ENCODE results near the gene HRCT1.
"Not testable (repeated sequence)": the region's sequence is repeated elsewhere in the genome, so short reads cannot be mapped to it uniquely, and the experiment has no call there.

The HRCT1 gene

DNA sequence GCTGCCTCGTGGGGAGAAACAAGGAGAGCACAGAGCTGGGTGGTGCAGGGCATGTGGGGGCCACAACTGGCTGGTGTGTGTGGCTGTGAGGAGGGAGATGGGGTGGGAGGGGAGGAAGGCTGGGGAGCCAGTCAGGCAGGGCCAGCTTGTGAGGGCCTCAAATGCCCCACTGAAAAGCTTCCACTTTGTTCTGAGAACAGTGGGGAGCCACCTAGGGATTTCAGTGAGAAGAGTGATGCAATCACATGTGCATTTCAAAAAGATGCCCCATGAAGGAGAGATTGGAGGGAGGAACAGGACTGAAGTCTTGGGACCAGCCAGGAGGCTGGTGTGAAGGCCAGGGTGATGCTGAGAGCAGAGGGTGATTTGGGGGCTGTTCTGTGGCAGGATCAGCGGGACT lies 37.1 kb upstream of the HRCT1 start:
- H3K4me3 ChIP-seq (ENCODE audit: low read length), result no peak overlapping the region
- H3K36me3 ChIP-seq (ENCODE audit: insufficient read depth, low read length), result no peaks in the 10 kb centered on the region
- H3K27me3 ChIP-seq (ENCODE audit: control insufficient read depth, insufficient read depth, low read length), result peaks cover 7% of the 10 kb centered on the region
- no peaks in the 10 kb centered on the region for H3K9me3 ChIP-seq (replicated peaks; ENCODE audit: low read length)
- H3K4me1 ChIP-seq (ENCODE audit: control insufficient read depth, insufficient read depth, low read length), result no peaks in the 10 kb centered on the region
- no peak overlapping the region for H3K9ac ChIP-seq (ENCODE audit: low read depth, low read length)
- H3K4me2 ChIP-seq (ENCODE audit: low read length), result no peak overlapping the region

- Histone ChIP-seq H3K4me2 (ENCODE audit: low read length) (no peak overlapping the region), H3K36me3 (ENCODE audit: insufficient read depth, low read length) (no peaks in the 10 kb centered on the region), H3K4me3 (ENCODE audit: low read length) (no peak overlapping the region), H3K4me1 (ENCODE audit: control insufficient read depth, insufficient read depth, low read length) (no peaks in the 10 kb centered on the region), H3K9ac (ENCODE audit: low read depth, low read length) (no peak overlapping the region), H3K27me3 (ENCODE audit: control insufficient read depth, insufficient read depth, low read length) (no peaks in the 10 kb centered on the region), H3K9me3 (replicated peaks; ENCODE audit: low read length) (no peaks in the 10 kb centered on the region)
Observed at GRCh38 chr9:35869621-35870216, 36.3 kb upstream of the HRCT1 start.

DNA sequence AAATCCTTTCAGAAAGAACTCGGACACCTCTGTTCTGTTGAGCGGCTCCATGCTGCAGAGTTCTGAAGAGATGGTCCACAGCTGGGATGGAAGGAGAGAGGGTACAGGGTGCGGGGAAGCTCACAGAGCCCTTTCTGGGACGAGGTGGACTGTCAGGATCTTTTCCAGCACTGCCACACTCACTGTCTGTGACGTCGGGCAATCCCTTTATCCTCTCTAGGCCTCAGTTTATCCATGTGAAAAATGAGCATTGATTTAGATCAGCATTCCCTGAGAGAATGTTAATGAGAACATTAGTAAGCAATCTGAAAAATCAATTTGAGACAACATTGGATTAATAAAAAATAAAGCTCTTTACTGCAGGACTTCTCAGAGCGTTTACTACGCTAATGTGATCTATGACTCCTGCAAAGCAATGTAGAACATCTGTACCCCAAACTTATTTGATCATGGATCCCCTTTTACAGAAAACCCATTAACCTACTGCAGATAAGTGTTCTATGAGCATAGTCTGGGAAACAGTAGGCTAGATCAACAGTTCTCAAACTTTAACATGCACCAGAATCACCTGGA lies 35.6 kb upstream of the HRCT1 start, which contains the start of gene OR13J1:
Gene OR13J1, minus strand, starts transcription at position 51 of the 573 bp plus-strand sequence. Its CDS starts 0 bp downstream, at position 51.
- Histone ChIP-seq H3K27me3 (ENCODE audit: control insufficient read depth, insufficient read depth, low read length) (no peaks in the 10 kb centered on the region), H3K36me3 (ENCODE audit: insufficient read depth, low read length) (no peaks in the 10 kb centered on the region)

GRCh38 chr9:35871545-35871944 lies 34.5 kb upstream of the HRCT1 start:
- Histone ChIP-seq H3K9me3 (replicated peaks; ENCODE audit: low read length) (no peaks in the 10 kb centered on the region), H3K9ac (ENCODE audit: low read depth, low read length) (no peak overlapping the region), H3K36me3 (ENCODE audit: insufficient read depth, low read length) (no peaks in the 10 kb centered on the region), H3K4me2 (ENCODE audit: low read length) (no peak overlapping the region), H3K4me3 (ENCODE audit: low read length) (no peak overlapping the region), H3K27me3 (ENCODE audit: control insufficient read depth, insufficient read depth, low read length) (peaks cover 3% of the 10 kb centered on the region), H3K4me1 (ENCODE audit: control insufficient read depth, insufficient read depth, low read length) (no peaks in the 10 kb centered on the region)

More for the DNA sequence above, 35.6 kb upstream of the HRCT1 start, which contains the start of gene OR13J1:
- Histone ChIP-seq H3K4me2 (ENCODE audit: low read length) (no peak within 1 kb of the TSS), H3K9me3 (replicated peaks; ENCODE audit: low read length) (no peaks in the 10 kb centered on the region), H3K9ac (ENCODE audit: low read depth, low read length) (no peak within 1 kb of the TSS), H3K4me3 (ENCODE audit: low read length) (no peak within 1 kb of the TSS), H3K4me1 (ENCODE audit: control insufficient read depth, insufficient read depth, low read length) (no peaks in the 10 kb centered on the region)

GRCh38 chr9:35872505-35872904 lies 33.5 kb upstream of the HRCT1 start:
- peaks cover 3% of the 10 kb centered on the region for H3K27me3 ChIP-seq (ENCODE audit: control insufficient read depth, insufficient read depth, low read length)
- H3K9ac ChIP-seq (ENCODE audit: low read depth, low read length), result no peak overlapping the region
- H3K36me3 ChIP-seq (ENCODE audit: insufficient read depth, low read length), result no peaks in the 10 kb centered on the region
- H3K9me3 ChIP-seq (replicated peaks; ENCODE audit: low read length), result peaks cover 6% of the 10 kb centered on the region
- H3K4me2 ChIP-seq (ENCODE audit: low read length), result no peak overlapping the region
- H3K4me1 ChIP-seq (ENCODE audit: control insufficient read depth, insufficient read depth, low read length), result no peaks in the 10 kb centered on the region
- H3K4me3 ChIP-seq (ENCODE audit: low read length), result no peak overlapping the region

GRCh38 chr9:35882263-35882848 lies 23.6 kb upstream of the HRCT1 start:
- no peaks in the 10 kb centered on the region for H3K27me3 ChIP-seq (ENCODE audit: control insufficient read depth, insufficient read depth, low read length)
- no peak overlapping the region for H3K9ac ChIP-seq (ENCODE audit: low read depth, low read length)
- H3K4me2 ChIP-seq (ENCODE audit: low read length), result no peak overlapping the region
- no peak overlapping the region for H3K4me3 ChIP-seq (ENCODE audit: low read length)
- no peaks in the 10 kb centered on the region for H3K36me3 ChIP-seq (ENCODE audit: insufficient read depth, low read length)
- H3K9me3 ChIP-seq (replicated peaks; ENCODE audit: low read length), result peaks cover 2% of the 10 kb centered on the region
- H3K4me1 ChIP-seq (ENCODE audit: control insufficient read depth, insufficient read depth, low read length), result no peaks in the 10 kb centered on the region

GRCh38 chr9:35882996-35883395 lies 23.0 kb upstream of the HRCT1 start:
- H3K36me3 ChIP-seq (ENCODE audit: insufficient read depth, low read length), result no peaks in the 10 kb centered on the region
- no peaks in the 10 kb centered on the region for H3K9me3 ChIP-seq (replicated peaks; ENCODE audit: low read length)

DNA sequence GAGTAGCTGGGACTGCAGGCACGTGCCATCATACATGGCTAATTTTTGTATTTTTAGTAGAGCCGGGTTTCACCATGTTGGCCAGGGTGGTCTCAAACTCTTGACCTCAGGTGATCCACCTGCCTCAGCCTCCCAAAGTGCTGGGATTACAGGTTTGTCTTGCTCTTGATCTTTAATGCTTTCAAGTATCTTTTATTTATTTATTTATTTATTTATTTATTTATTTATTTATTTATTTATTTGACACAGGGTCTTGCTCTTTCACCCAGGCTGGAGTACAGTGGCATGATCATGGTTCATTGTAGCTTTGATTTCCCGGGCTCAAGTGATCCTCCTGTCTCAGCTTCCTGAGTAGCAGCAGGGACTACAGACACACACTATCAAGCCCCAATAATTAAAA lies 21.1 kb upstream of the HRCT1 start:
- not testable (repeated sequence) for H3K4me2 ChIP-seq (ENCODE audit: low read length); H3K9ac ChIP-seq (ENCODE audit: low read depth, low read length)

More at GRCh38 chr9:35882996-35883395, 23.0 kb upstream of the HRCT1 start:
- H3K27me3 ChIP-seq (ENCODE audit: control insufficient read depth, insufficient read depth, low read length), result no peaks in the 10 kb centered on the region
- H3K4me2 ChIP-seq (ENCODE audit: low read length), result no peak overlapping the region
- H3K9ac ChIP-seq (ENCODE audit: low read depth, low read length), result no peak overlapping the region
- H3K4me1 ChIP-seq (ENCODE audit: control insufficient read depth, insufficient read depth, low read length), result no peaks in the 10 kb centered on the region
- no peak overlapping the region for H3K4me3 ChIP-seq (ENCODE audit: low read length)

DNA sequence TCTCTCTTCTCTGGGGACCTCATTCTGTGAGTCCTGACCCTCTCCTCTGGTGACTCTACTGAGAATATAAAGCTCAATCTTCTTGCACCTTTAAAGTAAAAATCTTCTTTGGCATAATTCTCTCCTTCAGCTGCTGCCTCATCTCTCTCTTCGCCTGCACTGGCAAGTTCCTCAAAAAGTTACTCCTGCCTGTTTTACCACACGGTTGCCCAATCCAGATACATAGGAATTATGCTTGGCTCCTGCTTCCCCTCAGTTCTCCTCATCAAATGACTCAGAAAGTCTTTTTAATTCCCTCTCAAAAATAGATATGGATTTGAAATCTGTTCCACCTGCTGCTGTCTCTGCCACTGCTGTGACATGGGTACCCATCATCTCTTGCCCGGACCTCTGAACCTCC lies 14.4 kb upstream of the HRCT1 start:
- Histone ChIP-seq H3K4me3 (ENCODE audit: low read length) (no peak overlapping the region), H3K4me1 (ENCODE audit: control insufficient read depth, insufficient read depth, low read length) (no peaks in the 10 kb centered on the region), H3K36me3 (ENCODE audit: insufficient read depth, low read length) (no peaks in the 10 kb centered on the region), H3K9ac (ENCODE audit: low read depth, low read length) (no peak overlapping the region), H3K27me3 (ENCODE audit: control insufficient read depth, insufficient read depth, low read length) (peaks cover 12% of the 10 kb centered on the region), H3K9me3 (replicated peaks; ENCODE audit: low read length) (no peaks in the 10 kb centered on the region), H3K4me2 (ENCODE audit: low read length) (no peak overlapping the region)

More for the DNA sequence above, 21.1 kb upstream of the HRCT1 start:
- not testable (repeated sequence) for H3K36me3 ChIP-seq (ENCODE audit: insufficient read depth, low read length); H3K27me3 ChIP-seq (ENCODE audit: control insufficient read depth, insufficient read depth, low read length); H3K9me3 ChIP-seq (replicated peaks; ENCODE audit: low read length); H3K4me3 ChIP-seq (ENCODE audit: low read length); H3K4me1 ChIP-seq (ENCODE audit: control insufficient read depth, insufficient read depth, low read length)

DNA sequence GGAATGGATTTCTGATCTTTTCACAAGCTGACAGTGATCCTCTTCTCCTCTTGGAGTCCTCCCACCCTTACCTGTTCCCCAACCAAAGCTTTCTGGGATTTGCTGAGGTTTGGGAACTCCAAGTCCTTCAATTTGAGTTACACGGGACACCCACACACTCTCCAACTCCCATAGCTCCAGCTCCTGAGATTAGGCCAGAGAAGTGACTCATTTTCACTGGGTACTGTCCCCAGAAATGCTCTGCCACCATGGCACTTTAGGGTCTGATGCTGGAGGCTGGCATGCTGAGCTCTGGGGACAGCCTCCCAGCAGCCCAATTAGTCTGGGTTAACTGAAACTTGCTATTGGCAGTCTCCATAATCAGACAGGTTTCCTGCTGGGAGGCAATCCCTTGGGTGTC lies 14.0 kb upstream of the HRCT1 start:
- no peak overlapping the region for H3K9ac ChIP-seq (ENCODE audit: low read depth, low read length)
- no peak overlapping the region for H3K4me3 ChIP-seq (ENCODE audit: low read length)
- H3K27me3 ChIP-seq (ENCODE audit: control insufficient read depth, insufficient read depth, low read length), result peaks cover 12% of the 10 kb centered on the region
- H3K9me3 ChIP-seq (replicated peaks; ENCODE audit: low read length), result no peaks in the 10 kb centered on the region
- no peaks in the 10 kb centered on the region for H3K4me1 ChIP-seq (ENCODE audit: control insufficient read depth, insufficient read depth, low read length)
- H3K36me3 ChIP-seq (ENCODE audit: insufficient read depth, low read length), result no peaks in the 10 kb centered on the region
- no peak overlapping the region for H3K4me2 ChIP-seq (ENCODE audit: low read length)

- Histone ChIP-seq H3K9ac (ENCODE audit: low read depth, low read length) (no peak overlapping the region), H3K4me3 (ENCODE audit: low read length) (no peak overlapping the region), H3K36me3 (ENCODE audit: insufficient read depth, low read length) (no peaks in the 10 kb centered on the region), H3K4me2 (ENCODE audit: low read length) (no peak overlapping the region), H3K9me3 (replicated peaks; ENCODE audit: low read length) (no peaks in the 10 kb centered on the region), H3K4me1 (ENCODE audit: control insufficient read depth, insufficient read depth, low read length) (no peaks in the 10 kb centered on the region), H3K27me3 (ENCODE audit: control insufficient read depth, insufficient read depth, low read length) (peaks cover 12% of the 10 kb centered on the region)
Observed at GRCh38 chr9:35896570-35896969, 9.4 kb upstream of the HRCT1 start.
